Activated T-helper 9 cell treated with anti-CD3 and anti-CD28 coated beads, Interleukin-2, amount 50 U/mL, for 16 hours (primary cell): ENCODE results near the gene ARVCF.

Source experiments
- DNase-seq: peaks from one replicate; pipeline ENCODE4 v3.0.0-alpha.2; 2020; ENCODE audit warnings: low read depth

The ARVCF gene

GRCh38 chr22:19986410-19987341 is 29.9 kb downstream of the ARVCF start:
- peak; percentile 44 for DNase-seq

- no peak for DNase-seq
Observed at GRCh38 chr22:19986011-19986409, 30.6 kb downstream of the ARVCF start.

GRCh38 chr22:19984851-19985811 is 31.5 kb downstream of the ARVCF start:
- DNase-seq: no peak

GRCh38 chr22:19984201-19984753 is 32.3 kb downstream of the ARVCF start:
- no peak for DNase-seq

DNA sequence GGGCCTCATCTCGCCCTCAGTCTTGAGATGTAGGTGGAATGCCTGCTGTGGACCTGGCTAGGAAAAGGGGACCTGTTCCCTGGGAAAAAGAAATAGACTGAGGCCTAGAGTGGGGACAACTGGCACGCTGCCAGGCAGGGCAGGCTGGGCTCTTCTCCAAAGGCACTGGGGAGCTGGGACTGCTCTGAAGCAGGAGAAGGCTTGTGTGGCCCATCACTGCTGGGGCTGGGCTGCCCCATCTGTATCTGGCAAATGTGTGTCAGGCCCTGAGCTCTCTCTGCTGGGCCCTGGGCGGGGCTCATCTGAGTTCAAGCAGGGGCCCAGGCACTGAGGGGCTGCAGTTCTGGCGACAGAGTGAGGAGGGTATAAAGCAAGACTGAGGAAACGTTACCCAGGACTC is 32.9 kb downstream of the ARVCF start:
- no peak for DNase-seq

DNA sequence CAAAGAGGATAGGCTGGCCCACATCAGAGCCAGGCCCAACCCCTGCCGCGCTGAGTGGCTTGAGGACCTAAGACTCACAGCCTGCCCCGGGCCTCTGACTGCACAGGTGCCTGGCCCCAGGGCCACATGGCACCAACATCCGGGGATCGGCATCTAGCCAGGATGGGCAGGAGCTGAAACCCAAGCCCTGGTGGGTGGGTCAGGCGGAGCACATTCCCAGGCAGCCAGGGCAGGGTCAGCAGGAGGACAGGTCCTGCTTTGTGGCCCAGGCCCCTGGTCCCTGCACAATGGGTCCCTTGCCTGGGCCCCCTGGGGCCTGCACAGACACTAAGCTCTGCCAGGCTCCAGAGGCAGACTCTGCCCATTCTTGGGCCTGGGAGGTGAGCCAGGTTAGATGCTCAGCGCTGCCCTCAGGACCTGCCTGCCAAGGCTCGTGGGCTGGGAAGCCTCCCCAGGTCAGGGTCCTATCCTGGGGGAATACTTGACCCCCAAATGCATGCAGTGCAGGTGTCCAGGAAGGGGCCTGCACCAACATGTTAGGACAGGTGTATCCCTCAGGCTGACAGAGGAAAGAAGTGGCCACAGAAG is 33.5 kb downstream of the ARVCF start:
- no peak for DNase-seq

DNA sequence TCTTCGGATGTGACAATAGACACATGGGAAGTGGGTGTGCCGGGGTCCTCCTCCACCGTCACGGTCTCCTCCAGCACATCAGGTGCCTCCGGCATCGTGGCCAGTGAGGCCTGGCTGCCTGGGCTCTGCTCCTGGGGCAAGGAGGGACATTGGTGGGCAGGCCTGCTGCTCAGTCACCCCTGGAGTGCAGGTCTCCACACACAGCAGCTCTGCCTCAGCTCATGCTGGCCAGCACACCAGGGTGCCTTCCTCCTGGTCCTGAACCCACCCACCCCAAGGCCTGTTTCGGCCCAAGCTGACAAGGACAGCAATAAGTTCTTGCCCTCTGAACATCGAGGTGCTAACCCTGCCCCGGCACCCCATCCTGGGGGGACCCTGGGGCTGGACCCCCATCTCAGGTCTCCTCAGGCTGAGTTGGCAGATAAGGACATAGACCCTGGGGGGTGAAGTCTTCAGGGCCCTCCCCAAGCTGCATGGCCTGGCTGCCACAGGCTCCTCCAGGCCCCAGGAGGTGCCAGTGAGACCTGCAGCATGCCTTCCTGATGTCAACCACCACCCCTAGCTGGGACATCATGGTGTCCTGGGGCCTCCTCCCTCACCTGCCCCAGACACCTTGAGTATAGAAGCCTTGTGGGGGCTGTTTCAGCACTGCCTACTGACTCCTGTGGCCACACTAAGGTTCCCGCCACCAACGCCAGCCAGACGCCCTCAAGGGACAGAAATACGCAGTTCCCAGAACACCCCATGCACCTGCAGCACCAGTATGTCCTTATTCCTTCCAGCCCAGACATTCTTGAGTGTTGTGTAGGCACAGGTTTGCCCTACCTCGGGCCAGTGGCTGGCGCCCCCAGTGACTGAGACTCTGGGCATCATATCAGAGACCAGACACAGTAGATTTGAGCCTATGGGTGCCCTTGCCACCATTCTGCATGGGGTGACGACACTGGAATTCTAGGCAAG is 34.4 kb downstream of the ARVCF start:
- DNase-seq: no peak

DNA sequence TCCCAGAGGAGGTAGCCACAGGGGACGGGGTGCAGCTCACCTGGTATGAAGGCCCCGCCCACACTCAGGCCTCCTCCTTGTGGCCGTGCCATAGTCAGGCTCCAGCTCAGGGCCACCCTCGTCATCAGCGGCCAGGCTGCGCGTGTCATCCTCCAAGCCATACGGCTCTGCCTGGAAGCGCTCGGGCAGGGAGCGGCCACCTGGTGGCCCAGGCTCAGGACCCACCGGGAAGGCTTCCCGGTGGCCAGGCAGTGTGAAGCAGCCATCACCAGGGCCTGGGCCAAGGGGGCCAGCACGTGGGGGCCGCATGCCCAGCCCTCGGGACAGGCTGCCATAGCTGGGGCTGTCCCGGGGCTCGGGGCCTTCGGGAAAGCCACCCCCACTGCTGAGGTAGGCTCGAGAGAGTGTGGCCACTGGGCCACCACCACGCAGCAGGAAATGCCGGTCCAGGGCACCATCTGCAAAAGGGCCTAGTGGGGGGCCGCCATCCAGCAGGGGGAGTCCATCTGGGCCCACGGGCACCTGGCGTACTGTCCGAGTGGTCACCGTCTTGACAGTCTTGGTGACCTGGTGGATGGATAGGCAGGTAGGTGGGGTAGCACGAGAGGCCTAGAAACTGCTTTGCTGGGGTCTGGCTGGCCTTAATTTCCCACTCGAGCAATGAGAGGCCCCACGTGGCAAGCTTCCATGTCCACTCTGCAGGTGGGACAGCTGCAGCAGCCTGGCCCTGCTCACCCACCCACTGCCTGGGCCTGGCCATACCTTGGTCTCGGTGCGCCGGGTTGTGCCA is 35.3 kb downstream of the ARVCF start:
- DNase-seq: no peak

GRCh38 chr22:19980766-19981165 is 35.9 kb downstream of the ARVCF start:
- DNase-seq: no peak

DNA sequence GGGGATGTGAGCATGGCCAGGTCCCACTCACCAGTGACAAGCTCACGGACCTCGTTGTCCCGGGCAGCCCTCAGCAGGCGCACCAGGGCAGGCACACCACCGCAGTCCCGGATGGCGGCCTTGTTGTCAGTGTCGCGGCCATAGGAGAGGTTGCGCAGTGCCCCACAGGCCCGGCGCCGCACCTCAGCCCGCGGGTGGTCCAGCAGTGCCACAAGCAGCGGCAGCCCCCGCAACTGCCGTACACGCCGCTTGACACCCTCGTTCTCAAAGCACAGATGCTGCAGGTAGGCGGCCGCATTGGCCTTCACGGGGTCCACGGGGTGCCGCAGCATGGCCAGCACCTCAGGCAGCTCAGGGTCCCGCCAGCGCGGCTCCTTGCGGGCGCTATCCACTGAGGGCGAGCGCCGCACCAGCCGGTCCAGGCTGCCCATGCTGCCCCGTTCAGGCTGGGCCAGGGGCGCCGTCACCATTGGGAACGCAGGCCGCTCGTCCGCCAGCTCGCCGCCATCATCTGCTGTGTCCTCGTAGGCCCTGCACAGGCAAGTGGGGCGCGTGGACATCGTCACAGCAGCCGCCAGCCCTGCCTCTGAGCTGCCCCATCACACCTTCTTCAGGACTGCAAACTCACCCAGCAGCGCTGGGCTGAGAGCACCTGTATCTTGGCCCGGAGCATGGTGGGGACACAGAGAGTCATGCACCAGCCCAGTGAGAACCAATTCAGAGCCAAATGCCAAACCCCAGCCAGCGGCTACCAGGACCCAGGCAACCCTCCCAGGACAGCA is 36.7 kb downstream of the ARVCF start:
- no peak for DNase-seq

- DNase-seq: no peak
Observed at GRCh38 chr22:19978748-19979147, 37.9 kb downstream of the ARVCF start.

DNA sequence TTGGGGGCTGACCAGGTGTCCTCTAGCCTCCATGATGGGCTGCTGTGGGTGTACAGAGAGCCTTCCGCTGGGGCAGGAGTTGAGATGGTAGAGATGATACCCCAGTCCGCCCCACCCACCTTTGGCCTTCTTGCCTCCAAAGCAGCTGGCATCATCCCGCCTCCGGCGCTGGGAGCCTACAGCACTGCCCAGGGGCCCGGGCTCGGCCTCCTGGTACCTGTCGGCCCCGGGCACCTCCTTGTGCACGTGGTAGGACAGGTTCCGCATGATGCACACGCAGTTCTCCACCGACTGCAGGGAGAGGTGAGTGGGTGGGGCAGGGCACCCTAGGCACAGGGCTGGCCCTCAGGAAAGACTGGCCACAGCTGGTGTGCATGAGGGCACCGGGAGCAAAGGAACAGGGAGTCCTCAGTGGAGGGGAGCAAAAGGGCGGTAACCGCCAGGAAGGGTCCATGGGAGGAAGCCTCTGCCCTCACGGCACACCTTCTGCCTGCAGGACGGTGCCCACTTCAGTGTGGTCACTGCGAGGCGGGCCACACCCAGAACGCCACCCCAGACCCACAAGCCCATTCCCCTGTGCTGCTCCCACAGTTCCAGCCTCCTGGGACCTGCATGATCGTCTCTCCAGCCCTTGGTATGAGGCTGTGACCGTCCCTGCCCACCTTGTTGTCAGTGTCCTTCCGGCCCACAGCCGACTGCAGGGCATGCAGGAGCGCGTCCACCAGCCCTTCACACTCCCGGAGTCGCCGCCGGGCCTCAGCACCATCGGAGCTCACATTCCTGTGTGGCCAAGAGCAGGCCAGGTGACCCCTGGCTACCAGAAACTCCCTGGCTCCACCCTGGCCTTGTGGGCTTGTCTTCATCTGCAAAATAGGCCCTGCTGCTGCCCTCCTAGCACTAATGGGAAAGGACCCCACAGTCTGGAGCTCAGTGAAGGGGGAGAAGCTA is 39.1 kb downstream of the ARVCF start:
- DNase-seq: no peak

DNA sequence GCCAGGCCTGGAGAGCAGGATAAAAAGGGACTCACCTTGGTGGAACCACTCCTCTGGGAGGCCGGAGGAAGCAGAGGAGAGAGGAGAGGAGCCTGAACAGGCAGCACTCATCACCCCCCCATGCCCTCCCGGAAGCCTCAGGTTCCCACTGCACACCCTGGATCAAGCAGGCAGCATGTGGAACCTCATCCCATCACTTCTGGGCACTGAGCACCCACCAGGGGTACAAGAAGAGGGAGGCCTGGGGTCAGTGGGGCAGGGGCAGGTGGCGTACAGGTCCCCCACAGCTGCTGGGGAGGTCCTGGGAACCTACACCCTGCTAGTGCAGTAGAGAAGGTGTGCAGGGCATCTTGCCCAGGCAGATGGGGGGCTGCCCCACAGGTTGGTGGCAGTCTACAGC is 40.0 kb downstream of the ARVCF start:
- DNase-seq: no peak

GRCh38 chr22:19975707-19976035 is 41.0 kb downstream of the ARVCF start:
- DNase-seq: no peak

DNA sequence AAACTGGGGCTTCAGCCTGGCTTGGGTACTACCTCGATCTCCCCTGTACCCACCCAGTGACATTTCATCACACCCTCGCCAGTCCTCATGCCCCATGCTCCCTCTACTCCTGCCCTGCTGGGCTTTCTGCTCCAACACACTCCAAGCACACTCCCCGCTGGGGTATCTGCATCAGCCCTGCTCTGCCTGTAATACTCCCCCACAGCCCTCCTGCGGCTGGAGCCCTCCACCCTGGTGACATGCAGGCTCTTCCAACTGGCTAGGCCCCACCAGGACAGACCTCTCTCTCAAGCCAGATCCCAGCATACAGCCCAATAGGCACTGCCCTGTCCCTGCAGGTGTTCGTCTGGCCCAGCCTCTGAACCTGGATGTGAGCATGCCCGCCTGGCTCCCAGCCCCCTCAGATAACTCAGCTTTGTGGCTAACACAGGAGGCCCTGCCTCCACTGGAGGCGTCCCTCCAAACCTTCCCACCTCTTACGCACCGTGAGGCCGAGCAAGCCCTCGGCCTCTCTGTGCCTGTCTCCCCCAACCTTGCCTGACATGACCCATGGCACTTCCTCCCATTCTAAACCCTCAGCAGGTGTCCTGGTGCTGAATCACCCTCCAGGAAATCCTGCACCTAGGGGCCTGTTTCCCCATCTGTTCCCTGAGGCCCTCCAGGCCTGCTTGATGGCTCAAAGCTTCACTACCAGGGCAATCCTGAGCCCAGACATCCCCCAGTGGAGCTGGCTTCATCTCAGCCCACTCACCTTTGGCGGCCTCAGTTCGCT is 41.5 kb downstream of the ARVCF start:
- DNase-seq: no peak

DNA sequence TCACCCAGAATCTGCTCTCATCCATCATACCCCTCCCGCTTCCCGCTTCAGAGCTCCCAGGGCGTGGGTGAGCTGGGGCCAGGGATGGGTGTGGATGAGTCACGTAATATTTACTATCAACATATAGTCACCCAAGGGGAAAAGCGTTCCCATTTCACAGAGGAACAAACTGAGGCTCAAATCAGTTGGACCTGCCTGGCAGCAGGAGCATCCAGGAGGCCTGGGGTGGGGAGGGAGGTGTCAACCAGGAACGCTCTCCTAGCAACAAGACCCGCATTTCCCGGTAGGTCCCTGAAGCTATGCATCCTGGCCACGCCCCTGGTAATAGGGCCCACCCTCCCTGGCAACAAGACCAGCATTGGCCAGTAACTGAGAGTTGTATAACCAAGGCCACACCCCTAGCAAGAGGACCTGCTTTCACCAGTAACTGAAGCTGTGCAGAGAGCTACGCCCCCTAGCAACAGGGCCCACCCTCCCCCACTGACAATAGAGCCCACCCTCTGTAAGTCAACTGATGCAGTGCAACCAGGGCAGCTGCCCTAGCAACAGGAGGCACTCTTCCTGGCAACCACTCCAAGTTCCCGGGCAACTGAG is 42.3 kb downstream of the ARVCF start:
- no peak for DNase-seq
